OCI-LY7 (cell line): ENCODE results near the gene SPATA21.

Source experiments
- CTCF ChIP-seq: fragments of 200-600 bp; sonication (generic); conservative IDR thresholded peaks from 2 replicates; pipeline ENCODE4 v1.5.1; 2014; ENCODE audit warnings: mild to moderate bottlenecking, antibody characterized with exemption, low read length, moderate library complexity, mixed read lengths
- EZH2phosphoT487 ChIP-seq: fragments of 200-600 bp; sonication (generic); IDR thresholded peaks from 2 replicates; pipeline ENCODE4 v1.6.1; 2018; ENCODE audit warnings: low read depth, borderline replicate concordance, mild to moderate bottlenecking, mixed run types, antibody characterized with exemption, low read length, moderate library complexity, mixed read lengths

- TF ChIP-seq CTCF (no peak), EZH2phosphoT487 (no peak)
Observed at GRCh38 chr1:16375521-16376340, 61.5 kb downstream of the SPATA21 start.
